ENCODE results near the gene PYROXD2. TPM values are rescaled to one million over a fixed set of nuclear protein-coding genes. Genes with fewer than 3 reads are reported as not detected.

Gene PYROXD2
- total RNA-seq = 5.6 TPM

GRCh38 chr10:98414932-98415730, at the start of gene PYROXD2:
TSS of gene PYROXD2 (minus strand) at chr10:98415182. CDS start at chr10:98415135, 47 bp downstream.
- Histone ChIP-seq H3K4me1 (peaks cover 3 to 7% of the 10 kb centered on the region in 2 donors), H3K4me3 (peak within 1 kb of the TSS; percentile 59 to 84), H3K27me3 (no peaks in the 10 kb centered on the region), H3K36me3 (peaks cover 18 to 32% of the 10 kb centered on the region in 2 donors), H3K27ac (peak within 1 kb of the TSS; percentile 69 to 72), H3K9me3 (no peaks in the 10 kb centered on the region)
- intact Hi-C loops (cut with DNase I) = loop anchor here (2.0 to 5.0 kb wide), 2 partner anchors 32 to 153 kb away; partner anchors contain the start of gene HPS1
- TF ChIP-seq, protein P1, sequence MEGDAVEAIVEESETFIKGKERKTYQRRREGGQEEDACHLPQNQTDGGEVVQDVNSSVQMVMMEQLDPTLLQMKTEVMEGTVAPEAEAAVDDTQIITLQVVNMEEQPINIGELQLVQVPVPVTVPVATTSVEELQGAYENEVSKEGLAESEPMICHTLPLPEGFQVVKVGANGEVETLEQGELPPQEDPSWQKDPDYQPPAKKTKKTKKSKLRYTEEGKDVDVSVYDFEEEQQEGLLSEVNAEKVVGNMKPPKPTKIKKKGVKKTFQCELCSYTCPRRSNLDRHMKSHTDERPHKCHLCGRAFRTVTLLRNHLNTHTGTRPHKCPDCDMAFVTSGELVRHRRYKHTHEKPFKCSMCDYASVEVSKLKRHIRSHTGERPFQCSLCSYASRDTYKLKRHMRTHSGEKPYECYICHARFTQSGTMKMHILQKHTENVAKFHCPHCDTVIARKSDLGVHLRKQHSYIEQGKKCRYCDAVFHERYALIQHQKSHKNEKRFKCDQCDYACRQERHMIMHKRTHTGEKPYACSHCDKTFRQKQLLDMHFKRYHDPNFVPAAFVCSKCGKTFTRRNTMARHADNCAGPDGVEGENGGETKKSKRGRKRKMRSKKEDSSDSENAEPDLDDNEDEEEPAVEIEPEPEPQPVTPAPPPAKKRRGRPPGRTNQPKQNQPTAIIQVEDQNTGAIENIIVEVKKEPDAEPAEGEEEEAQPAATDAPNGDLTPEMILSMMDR (IDR thresholded peaks at IDR 0.05) = peak in 1 of 3 experiments; percentile 2
- DNase-seq (ENCODE audit: low spot score in 2 of 2) = peak; percentile 61 to 95

GRCh38 chr10:98463976-98464754, 49.2 kb upstream of the PYROXD2 start:
- peaks cover 3 to 12% of the 10 kb centered on the region in 2 donors for H3K4me1 ChIP-seq
- no peaks in the 10 kb centered on the region for H3K9me3 ChIP-seq
- TF ChIP-seq, protein P1 (IDR thresholded peaks at IDR 0.05) = no peak
- H3K36me3 ChIP-seq = no peaks in the 10 kb centered on the region
- intact Hi-C loops (cut with DNase I) = no loop called here
- no peak for DNase-seq (ENCODE audit: low spot score in 2 of 2)
- H3K27me3 ChIP-seq = no peaks in the 10 kb centered on the region
- H3K4me3 ChIP-seq = no peak overlapping the region
- H3K27ac ChIP-seq = no peak overlapping the region

- H3K4me1 ChIP-seq = peaks cover 3 to 10% of the 10 kb centered on the region in 2 donors
- H3K4me3 ChIP-seq = no peak overlapping the region
- TF ChIP-seq, protein P1 (IDR thresholded peaks at IDR 0.05) = no peak
- H3K27me3 ChIP-seq = no peaks in the 10 kb centered on the region
- no peaks in the 10 kb centered on the region for H3K9me3 ChIP-seq
- DNase-seq (ENCODE audit: low spot score in 2 of 2) = no peak
- intact Hi-C loops (cut with DNase I) = no loop called here
- H3K36me3 ChIP-seq = no peaks in the 10 kb centered on the region
- no peak overlapping the region for H3K27ac ChIP-seq
These were observed 48.0 kb upstream of the PYROXD2 start for GRCh38 chr10:98463016-98463415.

GRCh38 chr10:98461500-98461842, 46.5 kb upstream of the PYROXD2 start:
- Histone ChIP-seq H3K9me3 (no peaks in the 10 kb centered on the region), H3K27me3 (no peaks in the 10 kb centered on the region), H3K27ac (peak overlapping the region; percentile 27 to 73), H3K4me1 (peaks cover 3 to 9% of the 10 kb centered on the region in 2 donors), H3K4me3 (no peak overlapping the region), H3K36me3 (no peaks in the 10 kb centered on the region)
- intact Hi-C loops (cut with DNase I) = no loop called here
- TF ChIP-seq, protein P1 (IDR thresholded peaks at IDR 0.05) = no peak
- no peak for DNase-seq (ENCODE audit: low spot score in 2 of 2)

GRCh38 chr10:98460837-98461499, 46.0 kb upstream of the PYROXD2 start:
- Histone ChIP-seq H3K4me3 (no peak overlapping the region), H3K27me3 (no peaks in the 10 kb centered on the region), H3K4me1 (peaks cover 3 to 9% of the 10 kb centered on the region in 2 donors), H3K36me3 (no peaks in the 10 kb centered on the region), H3K27ac (peak overlapping the region; percentile 27 to 73), H3K9me3 (no peaks in the 10 kb centered on the region)
- intact Hi-C loops (cut with DNase I) = loop anchor here (1.0 kb wide), 1 partner anchor 15 kb away; the partner anchor contains the start of gene HPS1
- peak in 1 of 2 donors; percentile 85 for DNase-seq (ENCODE audit: low spot score in 2 of 2)
- TF ChIP-seq, protein P1 (IDR thresholded peaks at IDR 0.05) = no peak

Measured in ascending aorta (tissue), 2 donors.